A549 treated with dexamethasone at 1 μM for 4 hours (cell line): Measurements from ENCODE around the gene CYP3A7. TPM values are rescaled to one million over a fixed set of nuclear protein-coding genes. Genes with fewer than 3 reads are reported as not detected.

Experiments
- total RNA-seq: library from RNA; stranded (reverse); fragments of 200-300 nt; extraction: Qiagen RNA extraction; gene quantifications from 5 replicates; pipeline ENCODE4 v1.2.3, GENCODE V29; 2022

Gene CYP3A7
- total RNA-seq: not detected in 5 replicates

DNA sequence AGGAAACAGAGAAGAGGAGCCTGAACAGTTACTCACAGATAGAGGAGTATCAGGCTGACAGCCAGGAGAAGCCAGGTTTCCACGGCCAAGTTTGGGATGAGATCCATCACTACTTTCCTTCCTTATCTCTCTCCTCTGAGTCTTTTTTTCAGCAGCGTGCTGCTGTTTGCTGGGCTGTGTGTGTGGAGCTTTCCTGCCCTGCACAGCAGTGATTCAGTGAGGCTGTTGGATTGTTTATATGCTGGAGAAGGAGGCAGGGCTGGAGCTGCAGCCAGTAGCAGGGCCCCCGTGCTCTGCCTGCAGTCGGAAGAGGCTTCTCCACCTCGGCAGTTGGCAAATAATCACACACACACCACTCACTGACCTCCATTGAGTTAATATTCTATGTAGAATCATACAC lies at the start of gene CYP3A7:
Gene CYP3A7, minus strand, starts transcription at position 210 of the 400 bp plus-strand sequence. Its CDS starts 103 bp downstream, at position 107.

DNA sequence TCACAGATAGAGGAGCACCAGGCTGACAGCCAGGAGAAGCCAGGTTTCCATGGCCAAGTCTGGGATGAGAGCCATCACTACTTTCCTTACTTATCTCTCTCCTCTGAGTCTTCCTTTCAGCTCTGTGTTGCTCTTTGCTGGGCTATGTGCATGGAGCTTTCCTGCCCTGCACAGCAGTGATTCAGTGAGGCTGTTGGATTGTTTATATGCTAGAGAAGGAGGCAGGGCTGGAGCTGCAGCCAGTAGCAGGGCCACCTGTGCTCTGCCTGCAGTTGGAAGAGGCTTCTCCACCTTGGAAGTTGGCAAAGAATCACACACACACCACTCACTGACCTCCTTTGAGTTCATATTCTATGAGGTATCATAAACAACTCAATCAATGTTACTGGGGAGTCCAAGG lies 49.0 kb upstream of the CYP3A7 start, which contains the start of gene CYP3A4:
Gene CYP3A4, minus strand, starts transcription at position 178 of the 400 bp plus-strand sequence. Its CDS starts 103 bp downstream, at position 75.

DNA sequence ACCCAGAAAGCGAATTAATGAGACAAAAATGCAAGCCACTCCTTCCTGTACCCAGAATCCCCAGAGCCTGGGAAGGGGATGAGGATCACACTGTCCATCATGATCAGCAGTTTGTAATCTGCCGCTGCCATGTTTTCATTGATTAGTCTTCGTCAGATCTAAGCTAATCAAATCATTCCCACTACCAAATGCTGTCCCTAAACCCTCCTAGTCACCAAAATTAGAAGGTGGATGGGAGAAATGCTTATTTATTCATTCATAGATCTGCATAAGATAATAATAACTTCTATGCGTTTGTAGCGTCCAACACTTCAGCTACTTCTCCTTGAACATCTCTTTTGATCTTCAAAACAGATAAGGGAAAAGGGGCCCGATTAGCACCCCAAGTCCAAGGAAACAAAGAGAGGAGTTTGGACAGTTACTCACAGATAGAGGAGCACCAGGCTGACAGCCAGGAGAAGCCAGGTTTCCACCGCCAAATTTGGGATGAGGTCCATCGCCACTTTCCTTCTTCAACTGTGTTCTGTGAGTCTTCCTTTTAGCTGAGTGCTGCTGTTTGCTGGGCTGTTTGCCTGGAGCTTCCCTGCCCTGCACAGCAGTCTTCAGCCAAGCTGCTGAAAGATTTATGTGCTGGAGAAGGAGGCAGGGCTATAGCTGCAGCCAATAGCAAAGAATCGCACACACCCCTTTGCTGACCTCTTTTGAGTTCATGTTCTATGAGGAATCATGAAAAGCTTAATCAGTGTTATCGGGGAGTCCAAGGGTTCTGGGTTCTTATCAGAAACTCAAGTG lies 55.4 kb downstream of the CYP3A7 start, which contains the start of gene CYP3A5:
Gene CYP3A5, minus strand, starts transcription at position 597 of the 792 bp plus-strand sequence. Its CDS starts 100 bp downstream, at position 497.

Other genes starting within 250 kb of the CYP3A7 start
- 15.6 to 17.3 TPM (median 16.4 TPM) in 5 replicates for gene ZNF394, start 234.9 kb downstream of the CYP3A7 start, total RNA-seq
- 10.0 to 10.7 TPM (median 10.0 TPM) in 5 replicates for gene ZKSCAN5, start 230.5 kb downstream of the CYP3A7 start, total RNA-seq
- 5.6 to 6.6 TPM (median 5.9 TPM) in 5 replicates for gene FAM200A, start 183.1 kb downstream of the CYP3A7 start, total RNA-seq
- gene ZNF655, start 176.6 kb downstream of the CYP3A7 start, total RNA-seq: 45.8 to 56.3 TPM (median 50.9 TPM) in 5 replicates
- gene TMEM225B, start 136.9 kb downstream of the CYP3A7 start, total RNA-seq: 0.32 to 1.3 TPM (median 1.1 TPM) in 5 replicates
- gene ZSCAN25, start 118.2 kb downstream of the CYP3A7 start, total RNA-seq: 7.7 to 10.1 TPM (median 9.6 TPM) in 5 replicates
- 1.3 to 1.8 TPM (median 1.4 TPM) in 5 replicates for gene CYP3A5, start 55.2 kb downstream of the CYP3A7 start, total RNA-seq
- gene CYP3A4, start 49.0 kb upstream of the CYP3A7 start, total RNA-seq: 0.05 to 0.14 TPM (median 0.08 TPM) in 4 of 5 replicates, not detected in the other
- not detected in 5 replicates for gene CYP3A43, start 92.8 kb upstream of the CYP3A7 start, total RNA-seq
- not detected in 5 replicates for gene OR2AE1, start 141.8 kb upstream of the CYP3A7 start, total RNA-seq
- 24.5 to 26.8 TPM (median 25.8 TPM) in 5 replicates for gene TRIM4, start 184.3 kb upstream of the CYP3A7 start, total RNA-seq
- 0.08 to 0.15 TPM (median 0.09 TPM) in 3 of 5 replicates, not detected in the others for gene GJC3, start 194.4 kb upstream of the CYP3A7 start, total RNA-seq
- 0.21 to 0.22 TPM in 2 of 5 replicates, not detected in the others for gene AZGP1, start 240.8 kb upstream of the CYP3A7 start, total RNA-seq